Endothelial cell of umbilical vein (primary cell): ENCODE measurements around the gene NDC80. TPM values are rescaled to one million over a fixed set of nuclear protein-coding genes. Genes with fewer than 3 reads are reported as not detected.
A peak's percentile ranks its signal among the peaks of the same experiment; 100 is the strongest.

Source experiments
- BruUV-seq: library from RNA; stranded (reverse); fragments of 400-500 nt; replicated peaks from 2 replicates; lab custom pipeline; 2021; lab: Mats Ljungman, UMichigan
- CTCF ChIA-PET: fragments of 300-600, 350-600 bp; sonication (Branson Sonifier 250); formaldehyde crosslinking; loops from one replicate; lab custom pipeline; 2021; ENCODE audit warnings: antibody characterized with exemption, inconsistent platforms; lab: Charles Lee
- POLR2A ChIA-PET: fragments of 300-600, 350-600 bp; sonication (Branson Sonifier 250); formaldehyde crosslinking; loops from one replicate; lab custom pipeline; 2021; ENCODE audit warnings: antibody characterized with exemption, inconsistent platforms; lab: Charles Lee
- DNase-seq: peaks from one replicate; pipeline ENCODE4 v3.0.0-alpha.2; 2011; ENCODE audit warnings: low read depth, low spot score
- FAIRE-seq: peaks from 2 replicates; lab custom pipeline; 2011; peaks lifted over from hg19 to GRCh38; lab: Jason Lieb, UNC
- H2AFZ ChIP-seq: 2 replicates; pipeline ENCODE4 v1.6.0; 2012; ENCODE audit warnings: low read depth, low read length, control low read depth, inconsistent platforms
- H3K27ac ChIP-seq: 2 replicates; pipeline ENCODE4 v1.5.1; 2011; ENCODE audit warnings: low read depth, mild to moderate bottlenecking, control low read depth, low read length, moderate library complexity; ENCODE audit not compliant: insufficient read depth
- H3K27me3 ChIP-seq, 2 experiments: 2 replicates each; pipeline versions ENCODE4 v1.6.0 to v1.6.1; 2011; ENCODE audit warnings: low read length in 2 of 2, mixed read lengths in 1 of 2; ENCODE audit not compliant: control insufficient read depth in 2 of 2, insufficient read depth in 2 of 2
- H3K36me3 ChIP-seq, 2 experiments: 2 replicates in 1 of 2; 3 replicates in 1 of 2; pipeline ENCODE4 v1.5.1; 2011; ENCODE audit warnings: low read length in 2 of 2, mild to moderate bottlenecking in 1 of 2, moderate library complexity in 1 of 2; ENCODE audit not compliant: control insufficient read depth in 2 of 2, insufficient read depth in 2 of 2; ENCODE audit errors: extremely low read depth in 1 of 2
- H3K4me1 ChIP-seq: 3 replicates; pipeline ENCODE4 v1.5.1; 2011; ENCODE audit warnings: mild to moderate bottlenecking, low read length; ENCODE audit not compliant: control insufficient read depth, insufficient read depth; ENCODE audit errors: extremely low read depth
- H3K4me2 ChIP-seq: 2 replicates; pipeline ENCODE4 v1.6.1; 2011; ENCODE audit warnings: low read length, control low read depth, mixed read lengths; ENCODE audit not compliant: insufficient read depth
- H3K4me3 ChIP-seq, 3 experiments: fragments of 200-600 bp in 1 of 3; sonication (generic), shearing (Covaris generic) in 1 of 3; replicated peaks in 1 of 3; 2 replicates each; pipeline ENCODE4 v1.5.1; 2011 to 2016; ENCODE audit warnings: control low read depth in 3 of 3, low read length in 3 of 3, mild to moderate bottlenecking in 2 of 3, inconsistent platforms in 1 of 3, low read depth in 1 of 3, moderate library complexity in 1 of 3; ENCODE audit not compliant: insufficient read depth in 1 of 3
- H3K79me2 ChIP-seq: 2 replicates; pipeline ENCODE4 v1.6.0; 2012; ENCODE audit warnings: low read length, inconsistent platforms; ENCODE audit not compliant: control insufficient read depth, insufficient read depth
- H3K9ac ChIP-seq: replicated peaks from 2 replicates; pipeline ENCODE3; 2011; ENCODE audit warnings: low read length, control low read depth; ENCODE audit not compliant: insufficient read depth; ENCODE audit errors: extremely low read depth
- H3K9me1 ChIP-seq: replicated peaks from 3 replicates; pipeline ENCODE4 v1.6.0; 2011; ENCODE audit warnings: mild to moderate bottlenecking, low read length; ENCODE audit not compliant: control insufficient read depth, insufficient read depth; ENCODE audit errors: extremely low read depth
- H3K9me3 ChIP-seq: replicated peaks from 2 replicates; pipeline ENCODE4 v1.5.1; 2012; ENCODE audit warnings: low read length, inconsistent platforms; ENCODE audit not compliant: control insufficient read depth, insufficient read depth
- H4K20me1 ChIP-seq: replicated peaks from 2 replicates; pipeline ENCODE3; 2011; ENCODE audit warnings: mild to moderate bottlenecking, low read length; ENCODE audit not compliant: control insufficient read depth, insufficient read depth; ENCODE audit errors: extremely low read depth
- EZH2 ChIP-seq: IDR thresholded peaks from 2 replicates; pipeline ENCODE4 v1.6.1; 2012; ENCODE audit warnings: borderline replicate concordance, low read depth, mild to moderate bottlenecking, moderate library complexity, low read length, inconsistent platforms; ENCODE audit not compliant: severe bottlenecking
- FOS ChIP-seq: IDR thresholded peaks from 2 replicates; pipeline ENCODE4 v1.6.1; 2011; ENCODE audit warnings: mild to moderate bottlenecking, low read length, moderate library complexity, borderline replicate concordance; ENCODE audit not compliant: insufficient read depth
- GATA2 ChIP-seq: IDR thresholded peaks from 2 replicates; pipeline ENCODE4 v1.7.0; 2011; ENCODE audit warnings: low read depth, mild to moderate bottlenecking, moderate library complexity, mixed read lengths, low read length; ENCODE audit not compliant: insufficient read length, insufficient read depth
- JUN ChIP-seq: IDR thresholded peaks from 2 replicates; pipeline ENCODE4 v1.6.1; 2011; ENCODE audit warnings: borderline replicate concordance, low read depth; ENCODE audit not compliant: insufficient read length, insufficient read depth
- MYC ChIP-seq: IDR thresholded peaks from one replicate; pipeline ENCODE4 v1.6.1; 2011; ENCODE audit warnings: mild to moderate bottlenecking, low read depth, low read length
- POLR2A ChIP-seq: IDR thresholded peaks from 2 replicates; pipeline ENCODE4 v1.6.1; 2012; ENCODE audit warnings: low read depth, mild to moderate bottlenecking, control low read depth, low read length
- POLR2AphosphoS5 ChIP-seq: IDR thresholded peaks from 2 replicates; pipeline ENCODE4 v1.6.1; 2012; ENCODE audit warnings: low read depth, mild to moderate bottlenecking, control low read depth, low read length, moderate library complexity; ENCODE audit not compliant: insufficient read depth
- dilution Hi-C: fragments of 300-500 bp; cut with MboI; formaldehyde crosslinking; loops from one replicate; pipeline ENCODE4 v1.15.0; 2019; ENCODE audit warnings: low sequenced_read_pairs; ENCODE audit not compliant: extremely low pct_ligation_motif_present
- intact Hi-C: fragments of 100-400 bp; cut with micrococcal nuclease; formaldehyde crosslinking; loops from one replicate; pipeline ENCODE4 v1.10.0; 2022
- polyA plus RNA-seq, 4 experiments: library from polyadenylated mRNA; depleted of rRNA in 3 of 4; stranded (reverse) in 3 of 4; unstranded in 1 of 4; fragments of >200 nt; gene quantifications; 2 replicates each; pipeline versions ENCODE4 v1.2.1 to v1.2.3, GENCODE V29; 2011 to 2012; ENCODE audit warnings: missing spikeins in 1 of 4
- total RNA-seq: library from RNA; stranded (reverse); gene quantifications from 2 replicates; pipeline ENCODE4 v1.2.3, GENCODE V29; 2021
- TF ChIP-seq, protein P1 (sequence below), 2 donors: IDR thresholded peaks; 1 replicate in 1 of 2; 2 replicates in 1 of 2; pipeline ENCODE4 v1.5.1; 2011; ENCODE audit warnings: low read length in 2 of 2, mild to moderate bottlenecking in 2 of 2, moderate library complexity in 2 of 2, control low read depth in 1 of 2, inconsistent platforms in 1 of 2, low read depth in 1 of 2; ENCODE audit not compliant: insufficient read depth in 1 of 2; ENCODE audit errors: extremely low read depth in 1 of 2
- TF ChIP-seq, protein P2 (sequence below): IDR thresholded peaks from 2 replicates; pipeline ENCODE4 v1.6.1; 2011; ENCODE audit not compliant: insufficient read depth, insufficient read length

NDC80 gene
- total and polyA plus RNA-seq, 2 donors (not counting 3 experiments of a cell fraction or from before 2014, with no cell fraction given): 6.2 to 43.2 TPM

DNA sequence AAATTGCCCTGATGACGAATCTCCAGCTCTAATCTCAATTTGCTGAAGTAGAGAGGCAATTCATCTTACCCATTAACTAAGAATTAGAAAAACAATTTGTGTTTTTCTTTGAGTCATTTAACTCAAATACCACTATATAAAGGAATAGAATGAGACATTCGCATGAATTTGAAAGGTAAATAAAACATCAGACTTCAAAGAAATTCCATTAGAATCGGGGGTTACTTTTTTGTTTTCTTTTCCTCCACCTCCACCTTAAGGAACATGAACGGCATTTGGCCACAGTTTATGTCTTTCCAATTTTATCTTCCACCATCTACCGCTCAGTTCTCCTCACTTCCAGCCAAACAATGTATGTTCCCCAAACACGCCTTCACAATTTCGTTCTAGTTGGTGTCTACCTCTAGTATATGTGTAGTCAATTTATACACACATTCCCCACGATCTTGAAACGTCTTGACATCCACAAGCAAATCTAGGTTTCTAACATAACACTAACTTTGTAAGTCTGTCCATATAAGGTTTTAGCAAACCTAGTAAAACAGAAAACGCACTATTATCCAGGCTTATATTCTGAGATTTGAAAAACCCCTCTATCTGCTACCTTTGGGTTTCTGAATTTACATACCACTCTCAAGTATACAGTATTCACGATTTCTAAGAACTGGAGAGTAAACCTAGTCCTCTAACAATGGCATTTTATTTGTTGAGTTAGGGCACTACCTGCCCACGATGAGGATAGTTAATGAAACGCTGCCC lies 83.0 kb downstream of the NDC80 start:
- no peaks in the 10 kb centered on the region for H3K9me1 ChIP-seq
- peaks cover 3% of the 10 kb centered on the region for H4K20me1 ChIP-seq
- peaks cover 0 to 4% of the 10 kb centered on the region in 2 experiments for H3K27me3 ChIP-seq
- H3K9ac ChIP-seq: peak overlapping the region; percentile 96
- H2AFZ ChIP-seq: peak overlapping the region; percentile 92
- no peaks in the 10 kb centered on the region for H3K9me3 ChIP-seq
- POLR2A ChIA-PET: no interaction called here
- DNase-seq: peak; percentile 49
- no peak for FAIRE-seq
- CTCF ChIA-PET: interaction anchor here (0.5 to 1.4 kb wide), 3 partner anchors 17 to 66 kb away, joined by 3 read pairs; no protein-coding TSS in a partner anchor
- H3K36me3 ChIP-seq: no peaks in the 10 kb centered on the region
- intact Hi-C loops: loop anchor here (2.0 to 10.0 kb wide), 3 partner anchors 18 to 250 kb away; partner anchors contain the start of genes METTL4 and NDC80
- peak overlapping the region; percentile 60 to 99 (median 78) for H3K4me3 ChIP-seq
- peaks cover 35% of the 10 kb centered on the region for H3K79me2 ChIP-seq
- H3K4me2 ChIP-seq: peak overlapping the region; percentile 96
- TF ChIP-seq POLR2A (no peak), GATA2 (no peak)
- peaks cover 30% of the 10 kb centered on the region for H3K4me1 ChIP-seq
- peak overlapping the region; percentile 90 for H3K27ac ChIP-seq
- no TSS peak for BruUV-seq
- dilution Hi-C loops: no loop called here

DNA sequence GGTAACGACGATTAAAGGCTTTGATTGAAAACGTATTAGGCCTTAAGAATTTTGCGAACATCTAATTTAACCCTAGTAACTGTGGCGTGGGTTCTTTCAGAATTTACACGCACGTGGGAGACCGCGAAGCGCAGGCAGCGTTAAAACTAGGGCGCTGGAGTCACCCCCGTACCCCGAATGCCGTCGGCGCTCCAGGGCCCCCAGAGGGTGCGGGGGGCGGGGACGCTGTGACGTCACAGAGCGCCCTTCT lies 83.5 kb downstream of the NDC80 start:
- H2AFZ ChIP-seq: peak overlapping the region; percentile 92
- H3K79me2 ChIP-seq: peaks cover 40% of the 10 kb centered on the region
- peak overlapping the region; percentile 60 to 99 (median 78) for H3K4me3 ChIP-seq
- no peaks in the 10 kb centered on the region for H3K9me1 ChIP-seq
- no peaks in the 10 kb centered on the region for H3K36me3 ChIP-seq
- H3K4me2 ChIP-seq: peak overlapping the region; percentile 96
- no peaks in the 10 kb centered on the region for H3K9me3 ChIP-seq
- DNase-seq: no peak
- peak overlapping the region; percentile 90 for H3K27ac ChIP-seq
- ChIA-PET CTCF (interaction anchor here (1.7 kb wide), 1 partner anchor 49 kb away, joined by 6 read pairs; no protein-coding TSS in a partner anchor), POLR2A (no interaction called here)
- peaks cover 32% of the 10 kb centered on the region for H3K4me1 ChIP-seq
- intact Hi-C loops: loop anchor here (2.0 to 10.0 kb wide), 5 partner anchors 18 to 357 kb away; partner anchors contain the start of genes LPIN2, METTL4 and NDC80
- peak overlapping the region; percentile 96 for H3K9ac ChIP-seq
- TF ChIP-seq MYC (no peak), FOS (no peak), GATA2 (no peak), EZH2 (no peak), JUN (no peak), POLR2A (no peak), POLR2AphosphoS5 (no peak)
- TF ChIP-seq, protein P1, sequence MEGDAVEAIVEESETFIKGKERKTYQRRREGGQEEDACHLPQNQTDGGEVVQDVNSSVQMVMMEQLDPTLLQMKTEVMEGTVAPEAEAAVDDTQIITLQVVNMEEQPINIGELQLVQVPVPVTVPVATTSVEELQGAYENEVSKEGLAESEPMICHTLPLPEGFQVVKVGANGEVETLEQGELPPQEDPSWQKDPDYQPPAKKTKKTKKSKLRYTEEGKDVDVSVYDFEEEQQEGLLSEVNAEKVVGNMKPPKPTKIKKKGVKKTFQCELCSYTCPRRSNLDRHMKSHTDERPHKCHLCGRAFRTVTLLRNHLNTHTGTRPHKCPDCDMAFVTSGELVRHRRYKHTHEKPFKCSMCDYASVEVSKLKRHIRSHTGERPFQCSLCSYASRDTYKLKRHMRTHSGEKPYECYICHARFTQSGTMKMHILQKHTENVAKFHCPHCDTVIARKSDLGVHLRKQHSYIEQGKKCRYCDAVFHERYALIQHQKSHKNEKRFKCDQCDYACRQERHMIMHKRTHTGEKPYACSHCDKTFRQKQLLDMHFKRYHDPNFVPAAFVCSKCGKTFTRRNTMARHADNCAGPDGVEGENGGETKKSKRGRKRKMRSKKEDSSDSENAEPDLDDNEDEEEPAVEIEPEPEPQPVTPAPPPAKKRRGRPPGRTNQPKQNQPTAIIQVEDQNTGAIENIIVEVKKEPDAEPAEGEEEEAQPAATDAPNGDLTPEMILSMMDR (IDR thresholded peaks at IDR 0.05; ENCODE audit: extremely low read depth in 1 of 2, insufficient read depth in 1 of 2, low read depth in 1 of 2, low read length in 2 of 2): no peak
- TF ChIP-seq, protein P2, sequence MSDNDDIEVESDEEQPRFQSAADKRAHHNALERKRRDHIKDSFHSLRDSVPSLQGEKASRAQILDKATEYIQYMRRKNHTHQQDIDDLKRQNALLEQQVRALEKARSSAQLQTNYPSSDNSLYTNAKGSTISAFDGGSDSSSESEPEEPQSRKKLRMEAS: no peak
- H3K27me3 ChIP-seq: peaks cover 0 to 4% of the 10 kb centered on the region in 2 experiments
- dilution Hi-C loops: no loop called here
- no peak for FAIRE-seq
- no TSS peak for BruUV-seq
- H4K20me1 ChIP-seq: peaks cover 3% of the 10 kb centered on the region
